Neutrophil (primary cell): ENCODE data around the gene PRR33.

Experiments
- H3K27ac ChIP-seq: fragments of 200-600 bp; sonication (generic); 2 replicates; pipeline ENCODE4 v1.5.1; 2016; ENCODE audit warnings: mild to moderate bottlenecking, moderate library complexity
- H3K27me3 ChIP-seq: fragments of 200-600 bp; sonication (generic); 2 replicates; pipeline ENCODE4 v1.6.0; 2016; ENCODE audit warnings: mild to moderate bottlenecking
- H3K36me3 ChIP-seq: fragments of 200-600 bp; sonication (generic); 2 replicates; pipeline ENCODE4 v1.5.1; 2017
- H3K4me1 ChIP-seq, 2 experiments: fragments of 200-600 bp in 1 of 2; sonication (generic) in 1 of 2; 1 replicate in 1 of 2; 2 replicates in 1 of 2; pipeline versions ENCODE4 v1.5.1 to v1.6.1; 2013 to 2016; ENCODE audit warnings: low read depth in 1 of 2, low read length in 1 of 2, mild to moderate bottlenecking in 1 of 2, moderate library complexity in 1 of 2; ENCODE audit not compliant: control insufficient read depth in 1 of 2, insufficient read depth in 1 of 2
- H3K4me3 ChIP-seq, 2 experiments: fragments of 200-600 bp in 1 of 2; sonication (generic) in 1 of 2; 1 replicate in 1 of 2; 2 replicates in 1 of 2; pipeline ENCODE4 v1.5.1; 2013 to 2016; ENCODE audit warnings: low read depth in 1 of 2, low read length in 1 of 2, mild to moderate bottlenecking in 1 of 2, moderate library complexity in 1 of 2
- H3K9me3 ChIP-seq: fragments of 200-600 bp; sonication (generic); 2 replicates; pipeline ENCODE4 v1.5.1; 2016
- CTCF ChIP-seq: fragments of 200-600 bp; sonication (generic); IDR thresholded peaks from 2 replicates; pipeline ENCODE4 v1.5.1; 2016; ENCODE audit warnings: antibody characterized with exemption

The PRR33 gene

GRCh38 chr11:1842149-1843097, 49.3 kb downstream of the PRR33 start:
- H3K9me3 ChIP-seq, result no peaks in the 10 kb centered on the region
- H3K27ac ChIP-seq, result peak overlapping the region; percentile 100
- H3K27me3 ChIP-seq, result no peaks in the 10 kb centered on the region
- no peaks in the 10 kb centered on the region for H3K36me3 ChIP-seq
- H3K4me1 ChIP-seq, result peaks cover 97 to 100% of the 10 kb centered on the region in 2 experiments
- TF ChIP-seq CTCF, result no peak
- no peak overlapping the region for H3K4me3 ChIP-seq

- Histone ChIP-seq H3K4me1 (peaks cover 89 to 95% of the 10 kb centered on the region in 2 experiments), H3K4me3 (peak overlapping the region; percentile 73 to 77), H3K9me3 (no peaks in the 10 kb centered on the region), H3K27ac (peak overlapping the region; percentile 100), H3K27me3 (no peaks in the 10 kb centered on the region), H3K36me3 (no peaks in the 10 kb centered on the region)
- no peak for TF ChIP-seq CTCF
Measured at GRCh38 chr11:1841511-1842148, 50.1 kb downstream of the PRR33 start.

- Histone ChIP-seq H3K27ac (peak overlapping the region; percentile 100), H3K27me3 (no peaks in the 10 kb centered on the region), H3K4me1 (peaks cover 82 to 88% of the 10 kb centered on the region in 2 experiments), H3K36me3 (no peaks in the 10 kb centered on the region), H3K4me3 (peak overlapping the region; percentile 73 to 77), H3K9me3 (no peaks in the 10 kb centered on the region)
- no peak for TF ChIP-seq CTCF
Measured at GRCh38 chr11:1840780-1841480, 50.8 kb downstream of the PRR33 start.

- Histone ChIP-seq H3K4me1 (peaks cover 74 to 80% of the 10 kb centered on the region in 2 experiments), H3K27ac (peak overlapping the region; percentile 100), H3K4me3 (peak overlapping the region; percentile 73 to 77), H3K27me3 (peaks cover 2% of the 10 kb centered on the region), H3K9me3 (no peaks in the 10 kb centered on the region), H3K36me3 (no peaks in the 10 kb centered on the region)
- peak; percentile 63 for TF ChIP-seq CTCF
Measured at GRCh38 chr11:1839924-1840779, 51.5 kb downstream of the PRR33 start.
